ENCODE measurements around the gene CFAP20DC. TPM values are rescaled to one million over a fixed set of nuclear protein-coding genes. Genes with fewer than 3 reads are reported as not detected.

Gene CFAP20DC
- total RNA-seq, 1 experiment from 2014 or later = 2.9 TPM

DNA sequence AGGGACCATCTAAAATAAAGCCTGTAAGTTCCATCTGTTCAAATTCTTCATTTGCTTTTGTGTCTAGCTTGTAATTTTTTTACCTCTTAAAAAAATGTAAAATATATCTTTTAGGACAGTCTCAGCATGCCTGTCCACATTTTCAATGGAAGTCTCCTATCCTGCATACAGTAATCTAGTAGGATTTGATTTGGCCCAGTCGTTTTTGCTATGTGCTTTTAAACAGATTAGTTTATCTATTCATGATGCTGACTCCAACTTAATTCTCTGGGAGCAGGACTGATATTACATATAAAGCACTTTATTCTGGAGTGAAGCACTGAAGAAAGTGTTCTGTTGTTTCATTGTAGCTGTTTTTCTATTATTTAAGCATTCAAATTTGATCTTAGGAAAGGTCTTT is 38.9 kb upstream of the CFAP20DC start:
- Histone ChIP-seq H3K27me3 (ENCODE audit: insufficient read depth, low read length) (peaks cover 7% of the 10 kb centered on the region), H3K4me2 (ENCODE audit: low read length) (no peak overlapping the region), H3K9me3 (ENCODE audit: control insufficient read depth in 1 of 2, insufficient read depth in 1 of 2, low read depth in 1 of 2, low read length in 2 of 2) (no peaks in the 10 kb centered on the region), H3K27ac (ENCODE audit: low read depth, low read length) (no peak overlapping the region), H2AFZ (ENCODE audit: low read depth, low read length, poor library complexity, severe bottlenecking) (no peak overlapping the region), H3K4me1 (ENCODE audit: control insufficient read depth in 1 of 2, insufficient read depth in 2 of 2, low read length in 2 of 2) (no peaks in the 10 kb centered on the region), H3K9ac (ENCODE audit: low read length) (no peak overlapping the region), H3K79me2 (ENCODE audit: insufficient read depth, low read length) (no peaks in the 10 kb centered on the region), H3K9me2 (ENCODE audit: insufficient read depth) (no peaks in the 10 kb centered on the region), H3K4me3 (replicated peaks in 1 of 2; ENCODE audit: low read depth in 1 of 2, low read length in 2 of 2) (no peak overlapping the region), H3K36me3 (ENCODE audit: control insufficient read depth in 1 of 2, insufficient read depth in 2 of 2, low read length in 2 of 2) (no peaks in the 10 kb centered on the region), H4K20me1 (ENCODE audit: insufficient read depth) (no peaks in the 10 kb centered on the region)
- intact Hi-C loops (cut with micrococcal nuclease) = no loop called here
- no peak for ATAC-seq
- POLR2A ChIA-PET = no interaction called here
- CTCF ChIA-PET = no interaction called here
- DNase-seq (ENCODE audit: low read depth, low spot score) = no peak
- BruUV-seq (replicated peaks) = no TSS peak
- RAD21 ChIA-PET (ENCODE audit: low non-redundant PET in 1 of 2, low total read pairs in 2 of 2, uncharacterized antibody in 2 of 2, unreplicated experiment in 2 of 2) = no interaction called here
- TF ChIP-seq EZH2phosphoT487 (IDR thresholded peaks at IDR 0.05; ENCODE audit: borderline replicate concordance) = no peak
- no peak for TF ChIP-seq YY1 (IDR thresholded peaks at IDR 0.05; ENCODE audit: extremely low read depth, insufficient replicate concordance, low read depth, low read length)
- no peak for TF ChIP-seq CBX3 (IDR thresholded peaks at IDR 0.05; ENCODE audit: low read depth)

GRCh38 chr3:59085976-59086375 is 36.2 kb upstream of the CFAP20DC start:
- ChIA-PET POLR2A (no interaction called here), RAD21 (ENCODE audit: low non-redundant PET in 1 of 2, low total read pairs in 2 of 2, uncharacterized antibody in 2 of 2, unreplicated experiment in 2 of 2) (no interaction called here), CTCF (interaction anchor here (1.2 kb wide), 1 partner anchor 21 kb away, joined by 3 read pairs; no protein-coding TSS in a partner anchor)
- Histone ChIP-seq H3K9ac (ENCODE audit: low read length) (no peak overlapping the region), H3K9me2 (ENCODE audit: insufficient read depth) (no peaks in the 10 kb centered on the region), H3K27ac (ENCODE audit: low read depth, low read length) (no peak overlapping the region), H3K27me3 (ENCODE audit: insufficient read depth, low read length) (peaks cover 10% of the 10 kb centered on the region), H3K79me2 (ENCODE audit: insufficient read depth, low read length) (no peaks in the 10 kb centered on the region), H2AFZ (ENCODE audit: low read depth, low read length, poor library complexity, severe bottlenecking) (no peak overlapping the region), H3K36me3 (ENCODE audit: control insufficient read depth in 1 of 2, insufficient read depth in 2 of 2, low read length in 2 of 2) (no peaks in the 10 kb centered on the region), H3K9me3 (ENCODE audit: control insufficient read depth in 1 of 2, insufficient read depth in 1 of 2, low read depth in 1 of 2, low read length in 2 of 2) (no peaks in the 10 kb centered on the region), H3K4me3 (replicated peaks in 1 of 2; ENCODE audit: low read depth in 1 of 2, low read length in 2 of 2) (no peak overlapping the region), H3K4me2 (ENCODE audit: low read length) (no peak overlapping the region), H3K4me1 (ENCODE audit: control insufficient read depth in 1 of 2, insufficient read depth in 2 of 2, low read length in 2 of 2) (no peaks in the 10 kb centered on the region), H4K20me1 (ENCODE audit: insufficient read depth) (no peaks in the 10 kb centered on the region)
- TF ChIP-seq JUND (IDR thresholded peaks at IDR 0.05) (no peak), CBX3 (IDR thresholded peaks at IDR 0.05; ENCODE audit: low read depth) (no peak), FOSL1 (IDR thresholded peaks at IDR 0.05; ENCODE audit: low read depth) (no peak), ELF1 (IDR thresholded peaks at IDR 0.05; ENCODE audit: borderline replicate concordance, low read depth) (no peak), EZH2 (IDR thresholded peaks at IDR 0.05) (no peak), POLR2AphosphoS5 (IDR thresholded peaks at IDR 0.05; ENCODE audit: low read depth, low read length) (no peak), EGR1 (IDR thresholded peaks at IDR 0.05; ENCODE audit: low read depth) (no peak), SRF (IDR thresholded peaks at IDR 0.05; ENCODE audit: low read depth) (no peak), SP1 (IDR thresholded peaks at IDR 0.05; ENCODE audit: low read depth) (no peak), YY1 (IDR thresholded peaks at IDR 0.05; ENCODE audit: extremely low read depth, insufficient replicate concordance, low read depth, low read length) (no peak), SIN3A (IDR thresholded peaks at IDR 0.05; ENCODE audit: low read depth) (no peak), TCF7L2 (IDR thresholded peaks at IDR 0.05; ENCODE audit: borderline replicate concordance, extremely low read depth, insufficient read depth, insufficient read length) (no peak), ZBTB33 (IDR thresholded peaks at IDR 0.05; ENCODE audit: extremely low read depth, insufficient replicate concordance, low read length) (no peak), EZH2phosphoT487 (IDR thresholded peaks at IDR 0.05; ENCODE audit: borderline replicate concordance) (no peak)
- TF ChIP-seq, protein P1, sequence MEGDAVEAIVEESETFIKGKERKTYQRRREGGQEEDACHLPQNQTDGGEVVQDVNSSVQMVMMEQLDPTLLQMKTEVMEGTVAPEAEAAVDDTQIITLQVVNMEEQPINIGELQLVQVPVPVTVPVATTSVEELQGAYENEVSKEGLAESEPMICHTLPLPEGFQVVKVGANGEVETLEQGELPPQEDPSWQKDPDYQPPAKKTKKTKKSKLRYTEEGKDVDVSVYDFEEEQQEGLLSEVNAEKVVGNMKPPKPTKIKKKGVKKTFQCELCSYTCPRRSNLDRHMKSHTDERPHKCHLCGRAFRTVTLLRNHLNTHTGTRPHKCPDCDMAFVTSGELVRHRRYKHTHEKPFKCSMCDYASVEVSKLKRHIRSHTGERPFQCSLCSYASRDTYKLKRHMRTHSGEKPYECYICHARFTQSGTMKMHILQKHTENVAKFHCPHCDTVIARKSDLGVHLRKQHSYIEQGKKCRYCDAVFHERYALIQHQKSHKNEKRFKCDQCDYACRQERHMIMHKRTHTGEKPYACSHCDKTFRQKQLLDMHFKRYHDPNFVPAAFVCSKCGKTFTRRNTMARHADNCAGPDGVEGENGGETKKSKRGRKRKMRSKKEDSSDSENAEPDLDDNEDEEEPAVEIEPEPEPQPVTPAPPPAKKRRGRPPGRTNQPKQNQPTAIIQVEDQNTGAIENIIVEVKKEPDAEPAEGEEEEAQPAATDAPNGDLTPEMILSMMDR (IDR thresholded peaks at IDR 0.05 in 2 of 3, conservative IDR thresholded peaks at IDR 0.05 in 1 of 3; ENCODE audit: borderline replicate concordance in 1 of 3, insufficient read depth in 1 of 3, low read depth in 2 of 3, low read length in 2 of 3) = no peak
- TF ChIP-seq, protein P2, sequence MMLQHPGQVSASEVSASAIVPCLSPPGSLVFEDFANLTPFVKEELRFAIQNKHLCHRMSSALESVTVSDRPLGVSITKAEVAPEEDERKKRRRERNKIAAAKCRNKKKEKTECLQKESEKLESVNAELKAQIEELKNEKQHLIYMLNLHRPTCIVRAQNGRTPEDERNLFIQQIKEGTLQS (IDR thresholded peaks at IDR 0.05) = no peak
- TF ChIP-seq, protein P3, sequence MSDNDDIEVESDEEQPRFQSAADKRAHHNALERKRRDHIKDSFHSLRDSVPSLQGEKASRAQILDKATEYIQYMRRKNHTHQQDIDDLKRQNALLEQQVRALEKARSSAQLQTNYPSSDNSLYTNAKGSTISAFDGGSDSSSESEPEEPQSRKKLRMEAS (IDR thresholded peaks at IDR 0.05) = no peak
- no peak for DNase-seq (ENCODE audit: low read depth, low spot score)
- intact Hi-C loops (cut with micrococcal nuclease) = no loop called here
- ATAC-seq = no peak
- no TSS peak for BruUV-seq (replicated peaks)

Measured in HCT116 (cell line).